Dermis blood vessel endothelial cell (primary cell): ENCODE results near the gene ITLN1. TPM values are rescaled to one million over a fixed set of nuclear protein-coding genes. Genes with fewer than 3 reads are reported as not detected.

ENCODE experiments used
- total RNA-seq: library from RNA; depleted of rRNA; stranded (reverse); fragments of >200 nt; gene quantifications from 2 replicates; pipeline ENCODE4 v1.2.3, GENCODE V29; 2014

The ITLN1 gene
- total RNA-seq, 1 donor from 2014 or later: not detected

Other genes starting within 250 kb of the ITLN1 start
- gene SLAMF1, start 238.1 kb downstream of the ITLN1 start, total RNA-seq: not detected in 2 replicates
- gene CD48, start 173.4 kb downstream of the ITLN1 start, total RNA-seq: not detected in 2 replicates
- gene SLAMF7, start 145.9 kb downstream of the ITLN1 start, total RNA-seq: not detected in 2 replicates
- gene LY9, start 89.0 kb downstream of the ITLN1 start, total RNA-seq: not detected in 2 replicates
- gene CD244, start 22.3 kb downstream of the ITLN1 start, total RNA-seq: 0.14 TPM in 1 of 2 replicates, not detected in the other
- not detected in 2 replicates for gene ITLN2, start 69.6 kb upstream of the ITLN1 start, total RNA-seq
- gene F11R, start 136.0 kb upstream of the ITLN1 start, total RNA-seq: 304 and 318 TPM in 2 replicates
- 1.4 and 6.8 TPM in 2 replicates for gene TSTD1, start 153.8 kb upstream of the ITLN1 start, total RNA-seq
- gene USF1, start 160.8 kb upstream of the ITLN1 start, total RNA-seq: 94.3 and 125 TPM in 2 replicates
- gene ARHGAP30, start 184.7 kb upstream of the ITLN1 start, total RNA-seq: not detected in 2 replicates
- gene NECTIN4, start 204.4 kb upstream of the ITLN1 start, total RNA-seq: 0.17 and 0.28 TPM in 2 replicates
- gene KLHDC9, start 213.2 kb upstream of the ITLN1 start, total RNA-seq: 0.93 and 1.5 TPM in 2 replicates
- 30.2 and 42.7 TPM in 2 replicates for gene PFDN2, start 232.9 kb upstream of the ITLN1 start, total RNA-seq
- 11.6 and 17.5 TPM in 2 replicates for gene NIT1, start 232.9 kb upstream of the ITLN1 start, total RNA-seq
- 39.1 and 64.8 TPM in 2 replicates for gene DEDD, start 247.5 kb upstream of the ITLN1 start, total RNA-seq